Sigmoid colon (tissue), 7 donors: ENCODE data around the gene SSTR5. TPM values are rescaled to one million over a fixed set of nuclear protein-coding genes. Genes with fewer than 3 reads are reported as not detected.

Experiments
- DNase-seq: peaks from one replicate; pipeline ENCODE4 v3.0.0-alpha.2; 2019
- H3K27ac ChIP-seq, 4 donors: fragments of 200-600 bp; sonication (generic); one replicate each; pipeline ENCODE4 v1.5.1; 2016 to 2019; ENCODE audit warnings: mild to moderate bottlenecking in 1 of 4
- H3K27me3 ChIP-seq, 3 donors: fragments of 200-600 bp; sonication (generic); one replicate each; pipeline ENCODE4 v1.5.1; 2019; ENCODE audit warnings: mild to moderate bottlenecking in 1 of 3
- H3K36me3 ChIP-seq, 4 donors: fragments of 200-600 bp; sonication (generic); one replicate each; pipeline ENCODE4 v1.5.1; 2016 to 2019
- H3K4me1 ChIP-seq, 4 donors: fragments of 200-600 bp; sonication (generic); one replicate each; pipeline ENCODE4 v1.5.1; 2017 to 2019
- H3K4me3 ChIP-seq, 4 donors: fragments of 200-600 bp; sonication (generic); one replicate each; pipeline ENCODE4 v1.5.1; 2017 to 2019; ENCODE audit warnings: mild to moderate bottlenecking in 2 of 4, moderate library complexity in 1 of 4
- H3K9me3 ChIP-seq, 4 donors: fragments of 200-600 bp in 3 of 4; sonication (generic) in 3 of 4; one replicate each; pipeline versions ENCODE4 v1.5.1 to v1.6.1; 2013 to 2019
- CTCF ChIP-seq, 4 experiments: fragments of 450-650 bp in 3 of 4; fragments of 200-600 bp in 1 of 4; IDR thresholded peaks; one replicate each; pipeline ENCODE4 v1.5.1; 2016 to 2019; ENCODE audit warnings: antibody characterized with exemption in 4 of 4, mild to moderate bottlenecking in 3 of 4, moderate library complexity in 2 of 4
- EP300 ChIP-seq, 4 donors: sonication (generic); formaldehyde crosslinking; IDR thresholded peaks; one replicate each; pipeline ENCODE4 v1.6.1; 2017; ENCODE audit warnings: antibody characterized with exemption in 4 of 4
- POLR2A ChIP-seq, 2 donors: fragments of 450-650 bp; IDR thresholded peaks; one replicate each; pipeline ENCODE4 v1.6.1; 2016; ENCODE audit warnings: antibody characterized with exemption in 2 of 2, mild to moderate bottlenecking in 2 of 2, moderate library complexity in 2 of 2
- POLR2AphosphoS5 ChIP-seq, 4 donors: sonication (generic); formaldehyde crosslinking; IDR thresholded peaks; one replicate each; pipeline ENCODE4 v1.6.1; 2017; ENCODE audit warnings: antibody characterized with exemption in 4 of 4
- WGBS, 2 donors: extraction: QIAGEN DNeasy Blood & Tissue Kit; methylation state at CpG; one replicate each; pipeline ENCODE4 v1.1.7; 2013; 5-methylcytosine and 5-hydroxymethylcytosine counted together
- intact Hi-C: fragments of 100-400 bp; cut with DNase I; formaldehyde crosslinking; loops from one replicate; pipeline ENCODE4 v1.15.1; 2023
- polyA plus RNA-seq, 3 donors: library from polyadenylated mRNA; stranded (reverse); fragments of 200-250 nt; gene quantifications; one replicate each; pipeline ENCODE4 v1.2.3, GENCODE V29; 2013
- total RNA-seq, 4 donors: library from RNA; depleted of rRNA; stranded (reverse); fragments of >200 nt; gene quantifications; one replicate each; pipeline ENCODE4 v1.1.0, GENCODE V29; 2016
- donor health status: healthy with polysubstance abuse.
- donor health status: Bipolar disorder and iron deficiency.
- donor health status: healthy.

Gene SSTR5
- total and polyA plus RNA-seq, 7 donors, result 0.04 TPM; not detected in 6

GRCh38 chr16:1037394-1038257 lies 34.9 kb upstream of the SSTR5 start:
- no peak overlapping the region for H3K27ac ChIP-seq
- H3K36me3 ChIP-seq, result no peaks in the 10 kb centered on the region
- no peak for DNase-seq
- 65 to 69% methylated on average over 31 of the region's 31 CpGs for WGBS, 2 donors
- no peaks in the 10 kb centered on the region for H3K4me1 ChIP-seq
- intact Hi-C loops, result no loop called here
- H3K9me3 ChIP-seq, result peaks cover 0 to 3% (median 0%) of the 10 kb centered on the region in 4 donors
- TF ChIP-seq EP300 (IDR thresholded peaks at IDR 0.05) (no peak), CTCF (IDR thresholded peaks at IDR 0.05) (no peak), POLR2AphosphoS5 (IDR thresholded peaks at IDR 0.05) (no peak), POLR2A (IDR thresholded peaks at IDR 0.05) (no peak)
- no peak overlapping the region for H3K4me3 ChIP-seq
- H3K27me3 ChIP-seq, result peaks cover 13 to 75% (median 56%) of the 10 kb centered on the region in 3 donors

DNA sequence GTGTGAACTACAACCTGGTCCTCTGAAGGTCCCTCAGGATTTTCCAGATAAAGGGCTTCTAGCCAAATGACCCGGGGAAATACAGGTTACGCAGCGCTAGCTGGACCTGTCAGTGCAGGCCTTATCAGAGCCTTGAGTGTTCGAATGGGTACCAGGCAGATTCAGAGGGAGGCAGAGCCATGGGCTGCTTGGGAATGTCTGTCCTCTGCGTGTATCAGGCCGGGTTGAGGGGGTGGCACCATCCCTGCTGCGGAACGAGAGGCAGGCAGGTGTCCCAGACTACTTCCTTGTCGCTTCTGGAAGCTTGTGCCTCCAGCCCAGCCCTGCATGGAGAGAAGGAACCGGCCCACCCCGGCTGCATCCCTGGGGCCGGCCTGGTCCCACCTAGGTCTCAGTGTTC lies 33.6 kb upstream of the SSTR5 start:
- H3K27me3 ChIP-seq, result peaks cover 22 to 85% (median 66%) of the 10 kb centered on the region in 3 donors
- DNase-seq, result no peak
- H3K4me3 ChIP-seq, result no peak overlapping the region
- peaks cover 0 to 4% (median 3%) of the 10 kb centered on the region in 4 donors for H3K4me1 ChIP-seq
- peaks cover 0 to 3% (median 0%) of the 10 kb centered on the region in 4 donors for H3K9me3 ChIP-seq
- H3K27ac ChIP-seq, result no peak overlapping the region
- WGBS, 2 donors, result 72 to 83% methylated on average over 12 of the region's 12 CpGs
- TF ChIP-seq POLR2AphosphoS5 (IDR thresholded peaks at IDR 0.05), result no peak
- TF ChIP-seq CTCF (IDR thresholded peaks at IDR 0.05), result no peak
- TF ChIP-seq POLR2A (IDR thresholded peaks at IDR 0.05), result no peak
- no peak for TF ChIP-seq EP300 (IDR thresholded peaks at IDR 0.05)
- H3K36me3 ChIP-seq, result no peaks in the 10 kb centered on the region
- intact Hi-C loops, result no loop called here

- Histone ChIP-seq H3K9me3 (peaks cover 0 to 3% (median 0%) of the 10 kb centered on the region in 4 donors), H3K4me3 (no peak overlapping the region), H3K27me3 (peaks cover 29 to 92% (median 73%) of the 10 kb centered on the region in 3 donors), H3K27ac (no peak overlapping the region), H3K36me3 (no peaks in the 10 kb centered on the region), H3K4me1 (peaks cover 0 to 12% (median 8%) of the 10 kb centered on the region in 4 donors)
- intact Hi-C loops, result no loop called here
- TF ChIP-seq CTCF (IDR thresholded peaks at IDR 0.05), result no peak
- TF ChIP-seq EP300 (IDR thresholded peaks at IDR 0.05), result no peak
- TF ChIP-seq POLR2AphosphoS5 (IDR thresholded peaks at IDR 0.05), result no peak
- no peak for TF ChIP-seq POLR2A (IDR thresholded peaks at IDR 0.05)
- 58 to 77% methylated on average over 11 of the region's 11 CpGs for WGBS, 2 donors
- no peak for DNase-seq
Measured at GRCh38 chr16:1039762-1040161, 32.8 kb upstream of the SSTR5 start.

DNA sequence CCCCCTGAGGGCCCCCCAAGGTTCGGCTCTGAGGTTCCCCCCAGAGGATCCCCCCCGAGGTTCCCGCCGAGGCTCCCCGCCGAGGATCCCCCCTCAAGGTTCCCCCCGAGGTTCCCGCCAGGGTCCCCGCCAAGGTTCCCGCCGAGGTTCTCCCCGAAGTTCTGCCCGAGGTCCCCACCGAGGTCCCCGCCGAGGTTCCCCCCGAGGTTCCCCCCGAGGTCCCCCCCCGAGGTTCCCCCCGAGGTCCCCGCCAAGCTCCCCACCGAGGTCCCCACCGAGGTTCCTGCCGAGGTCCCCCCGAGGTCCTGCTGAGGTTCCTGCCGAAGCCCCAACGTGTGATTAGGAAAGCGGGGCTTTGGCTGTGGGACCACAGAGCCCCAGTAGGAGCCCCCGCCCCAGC lies 32.2 kb upstream of the SSTR5 start:
- TF ChIP-seq POLR2A (IDR thresholded peaks at IDR 0.05), result no peak
- TF ChIP-seq EP300 (IDR thresholded peaks at IDR 0.05), result no peak
- no peak for TF ChIP-seq POLR2AphosphoS5 (IDR thresholded peaks at IDR 0.05)
- no peak for TF ChIP-seq CTCF (IDR thresholded peaks at IDR 0.05)
- H3K27ac ChIP-seq, result no peak overlapping the region
- H3K4me1 ChIP-seq, result peaks cover 0 to 13% (median 8%) of the 10 kb centered on the region in 4 donors
- intact Hi-C loops, result no loop called here
- no peak for DNase-seq
- H3K27me3 ChIP-seq, result peaks cover 34 to 92% (median 73%) of the 10 kb centered on the region in 3 donors
- H3K36me3 ChIP-seq, result no peaks in the 10 kb centered on the region
- 85 to 93% methylated on average over 29 of the region's 29 CpGs for WGBS, 2 donors
- H3K4me3 ChIP-seq, result no peak overlapping the region
- H3K9me3 ChIP-seq, result peaks cover 0 to 3% (median 0%) of the 10 kb centered on the region in 4 donors
